ENCODE measurements around the gene ADCYAP1R1.
"Not testable (repeated sequence)": the region's sequence is repeated elsewhere in the genome, so short reads cannot be mapped to it uniquely, and the experiment has no call there.

ADCYAP1R1 gene

DNA sequence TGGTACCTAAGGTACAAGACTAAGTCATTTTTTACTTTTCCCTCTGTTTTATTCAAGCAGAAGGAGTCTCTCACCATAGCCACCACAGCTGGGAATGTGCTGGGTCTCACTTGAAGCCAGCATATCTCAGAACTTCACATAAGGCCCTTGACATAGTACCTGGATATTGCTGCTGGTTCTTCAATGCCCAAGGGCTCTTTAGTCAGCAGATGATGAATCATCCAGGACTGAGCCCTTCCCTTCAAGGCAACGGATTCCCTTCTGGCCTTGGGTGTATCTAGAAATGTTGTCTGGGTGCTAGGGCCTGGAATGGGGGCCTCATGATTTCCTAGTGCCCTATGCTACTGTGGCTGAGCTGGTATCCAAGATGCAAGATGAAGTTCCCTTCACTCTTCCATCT is 93.9 kb downstream of the ADCYAP1R1 start:
- DNase-seq = no peak

DNA sequence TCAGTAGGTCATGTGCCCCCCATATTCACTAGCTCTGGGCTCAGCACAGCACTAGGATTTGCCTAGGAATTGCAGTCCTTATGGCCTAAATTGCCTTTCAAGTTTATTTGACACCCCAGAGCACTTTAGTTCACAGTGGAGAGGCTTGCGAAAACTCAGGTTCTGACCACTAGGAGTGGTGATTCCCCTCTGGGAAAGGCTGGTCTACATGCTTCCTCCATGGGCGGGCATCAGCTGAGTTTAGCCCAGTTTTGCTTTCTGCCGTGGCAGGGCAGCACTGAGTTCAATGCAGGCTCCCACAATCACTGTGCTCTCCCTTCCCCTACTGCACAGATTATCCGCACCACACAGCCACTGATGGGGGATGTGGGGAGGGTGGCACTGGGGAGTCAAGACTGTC is 94.4 kb downstream of the ADCYAP1R1 start:
- no peak for DNase-seq

DNA sequence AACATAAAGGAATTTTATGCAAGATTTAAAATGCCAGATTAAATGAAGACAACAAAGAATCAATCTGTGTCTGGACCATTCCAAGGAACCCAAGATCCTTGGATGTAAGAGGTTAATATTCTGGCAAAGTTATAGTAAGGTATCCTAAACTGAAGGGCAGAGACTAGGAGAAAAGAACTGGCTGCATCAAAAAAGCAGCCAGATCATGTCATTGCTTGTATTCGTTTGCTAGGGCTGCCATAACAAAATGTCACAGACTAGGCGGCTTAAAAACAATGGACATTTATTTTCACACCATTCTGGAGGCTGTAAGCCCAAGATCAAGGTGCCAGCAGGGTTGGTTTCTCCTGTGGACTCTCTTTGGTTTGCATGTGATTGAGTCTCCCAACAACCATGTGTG is 99.7 kb downstream of the ADCYAP1R1 start:
- no peak for DNase-seq

DNA sequence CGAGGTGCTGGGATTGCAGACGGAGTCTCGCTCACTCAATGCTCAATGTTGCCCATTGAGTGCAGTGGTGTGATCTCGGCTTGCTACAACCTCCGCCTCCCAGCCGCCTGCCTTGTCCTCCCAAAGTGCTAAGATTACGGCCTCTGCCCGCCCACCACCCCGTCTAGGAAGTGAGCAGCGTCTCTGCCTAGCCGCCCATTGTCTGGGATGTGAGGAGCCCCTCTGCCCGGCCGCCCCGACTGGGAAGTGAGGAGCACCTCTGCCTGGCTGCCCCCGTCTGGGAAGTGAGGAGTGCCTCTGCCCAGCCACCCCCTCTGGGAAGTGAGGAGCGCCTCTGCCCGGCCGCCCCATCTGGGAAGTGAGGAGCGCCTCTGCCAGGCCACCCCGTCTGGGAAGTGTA is 101.2 kb downstream of the ADCYAP1R1 start:
- not testable (repeated sequence) for DNase-seq

DNA sequence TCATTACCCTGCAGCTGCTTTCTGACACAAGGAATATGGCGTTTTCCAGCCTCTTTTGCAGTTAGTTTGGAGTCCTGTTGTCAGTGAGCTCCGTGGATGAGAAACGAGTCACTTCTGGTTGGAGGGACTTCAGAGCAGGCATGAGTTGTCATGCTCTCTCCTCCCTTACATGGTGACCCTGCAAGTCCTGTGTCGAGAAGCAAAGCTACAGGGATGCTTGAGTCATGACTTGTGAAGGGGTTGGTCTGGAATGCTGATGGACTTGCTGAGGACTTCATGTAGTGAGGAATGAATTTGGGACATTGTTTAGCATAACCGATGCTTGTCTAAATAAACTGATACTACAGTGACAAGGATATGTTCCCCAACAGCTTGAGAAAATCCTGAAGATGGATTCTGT is 108.8 kb downstream of the ADCYAP1R1 start:
- DNase-seq = no peak

All from NCI-H748 treated with DMSO at 0.1 percent for 48 hours (cell line).